Thoracic aorta (tissue), 2 donors: ENCODE data around the gene CHFR. TPM values are rescaled to one million over a fixed set of nuclear protein-coding genes. Genes with fewer than 3 reads are reported as not detected.
"Not testable (repeated sequence)": the region's sequence is repeated elsewhere in the genome, so short reads cannot be mapped to it uniquely, and the experiment has no call there.

ENCODE experiments used
- ATAC-seq: fragments of 150-250 bp; one replicate; pipeline ENCODE4 v1.8.0; 2017; ENCODE audit warnings: low read depth; ENCODE audit not compliant: insufficient number of reproducible peaks, low FRiP score
- DNase-seq: peaks from one replicate; pipeline ENCODE4 v3.0.0-alpha.2; 2020; ENCODE audit warnings: low spot score
- H3K27ac ChIP-seq, 2 donors: fragments of 200-600 bp; sonication (generic); 1 replicate in 1 of 2; 2 replicates in 1 of 2; pipeline ENCODE4 v1.5.1; 2016; ENCODE audit warnings: mild to moderate bottlenecking in 2 of 2, moderate library complexity in 2 of 2
- H3K27me3 ChIP-seq: fragments of 200-600 bp; sonication (generic); replicated peaks from 2 replicates; pipeline ENCODE4 v1.6.0; 2016; ENCODE audit warnings: mild to moderate bottlenecking; ENCODE audit not compliant: insufficient read depth
- H3K36me3 ChIP-seq: fragments of 200-600 bp; sonication (generic); one replicate; pipeline ENCODE4 v1.5.1; 2016
- H3K4me1 ChIP-seq, 2 donors: fragments of 200-600 bp; sonication (generic); 1 replicate in 1 of 2; 2 replicates in 1 of 2; pipeline versions ENCODE4 v1.5.1 to v1.6.0; 2016; ENCODE audit warnings: low read depth in 2 of 2, mild to moderate bottlenecking in 1 of 2; ENCODE audit not compliant: control insufficient read depth in 1 of 2
- H3K4me3 ChIP-seq: fragments of 200-600 bp; sonication (generic); 2 replicates; pipeline ENCODE4 v1.5.1; 2016; ENCODE audit warnings: mild to moderate bottlenecking
- H3K9me3 ChIP-seq: fragments of 200-600 bp; sonication (generic); 2 replicates; pipeline ENCODE4 v1.5.1; 2016
- total RNA-seq, 2 donors: library from RNA; depleted of rRNA; stranded (reverse); fragments of >200 nt; gene quantifications; one replicate each; pipeline versions ENCODE4 v1.1.0 to v1.2.3, GENCODE V29; 2016
- TF ChIP-seq, protein P1 (sequence below): fragments of 200-600 bp; sonication (generic); IDR thresholded peaks from one replicate; pipeline ENCODE4 v1.5.1; 2019; ENCODE audit warnings: antibody characterized with exemption

Gene CHFR
- total RNA-seq, 2 donors from 2014 or later, result 72.3 to 75.6 TPM

DNA sequence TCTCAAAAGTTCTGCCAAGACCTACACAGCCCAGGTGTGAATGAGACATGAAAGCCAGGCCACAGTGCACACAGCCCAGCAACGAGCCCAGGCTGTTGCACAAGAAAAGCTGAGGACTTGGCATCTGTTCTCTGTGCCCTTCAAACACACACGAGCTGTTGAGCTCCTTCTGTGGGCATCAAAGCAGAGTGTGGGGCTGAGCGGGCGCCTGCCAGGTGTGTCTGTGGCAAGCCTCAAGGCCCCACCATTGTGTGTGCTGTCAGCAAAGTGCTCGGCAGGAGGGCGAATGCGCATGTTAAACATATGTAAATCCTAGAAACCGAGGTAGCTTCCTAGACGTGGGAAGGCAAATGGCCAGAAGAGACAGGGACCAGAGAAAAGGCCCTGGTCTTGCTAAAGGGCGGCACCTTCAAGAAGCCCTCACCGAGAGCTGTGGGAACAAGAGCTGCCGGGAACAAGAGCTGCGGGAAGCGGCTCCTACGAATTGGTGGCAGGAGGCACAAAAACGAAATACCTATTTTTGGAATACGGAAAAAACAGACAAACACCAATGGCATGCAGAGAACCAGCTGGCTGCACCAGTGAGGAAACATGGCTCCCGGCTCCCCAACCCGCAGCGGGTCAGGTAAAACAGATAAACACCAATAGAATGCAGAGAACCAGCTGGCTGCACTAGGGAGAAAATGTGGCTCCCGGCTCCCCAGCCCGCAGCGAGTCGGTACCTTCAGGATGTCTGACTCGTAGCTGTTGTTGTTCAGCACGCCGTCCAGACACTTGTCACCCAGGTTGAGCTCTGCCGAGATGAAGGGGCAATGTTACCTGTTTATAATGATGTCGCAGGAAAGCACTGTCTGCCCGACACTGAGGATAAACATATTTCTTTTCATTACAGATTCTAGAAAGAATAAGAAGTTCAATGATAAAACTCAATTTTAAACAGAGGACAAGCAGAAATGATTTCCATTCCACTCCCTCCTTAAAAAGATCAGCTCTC, 39.7 kb downstream of the CHFR start:
- TF ChIP-seq, protein P1, sequence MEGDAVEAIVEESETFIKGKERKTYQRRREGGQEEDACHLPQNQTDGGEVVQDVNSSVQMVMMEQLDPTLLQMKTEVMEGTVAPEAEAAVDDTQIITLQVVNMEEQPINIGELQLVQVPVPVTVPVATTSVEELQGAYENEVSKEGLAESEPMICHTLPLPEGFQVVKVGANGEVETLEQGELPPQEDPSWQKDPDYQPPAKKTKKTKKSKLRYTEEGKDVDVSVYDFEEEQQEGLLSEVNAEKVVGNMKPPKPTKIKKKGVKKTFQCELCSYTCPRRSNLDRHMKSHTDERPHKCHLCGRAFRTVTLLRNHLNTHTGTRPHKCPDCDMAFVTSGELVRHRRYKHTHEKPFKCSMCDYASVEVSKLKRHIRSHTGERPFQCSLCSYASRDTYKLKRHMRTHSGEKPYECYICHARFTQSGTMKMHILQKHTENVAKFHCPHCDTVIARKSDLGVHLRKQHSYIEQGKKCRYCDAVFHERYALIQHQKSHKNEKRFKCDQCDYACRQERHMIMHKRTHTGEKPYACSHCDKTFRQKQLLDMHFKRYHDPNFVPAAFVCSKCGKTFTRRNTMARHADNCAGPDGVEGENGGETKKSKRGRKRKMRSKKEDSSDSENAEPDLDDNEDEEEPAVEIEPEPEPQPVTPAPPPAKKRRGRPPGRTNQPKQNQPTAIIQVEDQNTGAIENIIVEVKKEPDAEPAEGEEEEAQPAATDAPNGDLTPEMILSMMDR, result no peak
- H3K36me3 ChIP-seq, result peaks cover 61% of the 10 kb centered on the region
- ATAC-seq, result no peak
- H3K9me3 ChIP-seq, result no peaks in the 10 kb centered on the region
- H3K4me3 ChIP-seq, result no peak overlapping the region
- no peak for DNase-seq
- no peak overlapping the region for H3K27ac ChIP-seq
- no peaks in the 10 kb centered on the region for H3K27me3 ChIP-seq
- no peaks in the 10 kb centered on the region for H3K4me1 ChIP-seq

DNA sequence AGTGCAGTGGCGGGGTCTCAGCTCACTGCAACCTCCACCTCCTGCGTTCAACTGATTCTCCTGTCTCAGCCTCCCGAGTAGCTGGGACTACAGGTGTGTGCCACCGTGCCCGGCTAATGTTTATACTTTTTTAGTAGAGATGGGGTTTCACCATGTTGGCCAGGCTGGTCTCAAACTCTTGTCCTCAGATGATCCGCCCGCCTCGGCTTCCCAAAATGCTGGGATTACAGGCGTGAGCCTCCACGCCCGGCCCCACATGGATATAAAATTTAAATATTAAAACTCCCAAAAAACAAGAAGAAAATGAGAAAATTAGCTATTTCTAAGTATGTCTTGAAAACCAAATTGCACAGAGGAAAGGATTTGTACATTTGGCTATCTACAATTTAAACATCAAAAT, 42.7 kb downstream of the CHFR start:
- not testable (repeated sequence) for H3K4me1 ChIP-seq, DNase-seq, H3K27me3 ChIP-seq, H3K9me3 ChIP-seq, H3K4me3 ChIP-seq, ATAC-seq, H3K27ac ChIP-seq
- peaks cover 59% of the 10 kb centered on the region for H3K36me3 ChIP-seq

DNA sequence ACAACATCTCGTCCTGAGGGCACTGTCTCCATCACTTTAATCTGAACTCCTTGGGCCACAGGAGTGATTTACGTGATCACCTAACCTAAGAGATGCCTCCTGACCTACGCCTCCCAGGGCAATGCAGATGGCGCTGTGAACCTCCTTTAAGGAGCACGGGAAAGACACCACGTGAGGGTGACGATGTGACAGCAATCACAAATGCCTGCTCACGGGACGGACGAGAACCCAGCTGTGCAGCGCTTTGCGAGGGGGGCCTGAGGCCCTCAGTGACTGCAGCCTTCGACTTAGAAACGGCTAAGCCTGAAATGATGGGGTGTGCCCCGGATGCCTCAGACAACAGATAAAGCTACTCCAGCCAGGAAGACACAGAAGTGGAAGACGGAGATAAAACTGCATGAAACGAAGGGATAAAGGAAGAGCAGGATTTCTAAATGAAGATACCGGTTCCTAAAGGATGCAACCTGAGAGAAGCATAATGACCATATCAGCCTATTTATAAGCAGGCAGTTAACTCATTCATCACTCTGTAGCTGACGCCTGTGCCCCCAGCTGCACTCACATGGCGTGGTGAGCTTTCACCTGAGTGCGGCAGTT, 44.9 kb downstream of the CHFR start:
- TF ChIP-seq, protein P1, result no peak
- Histone ChIP-seq H3K27me3 (no peaks in the 10 kb centered on the region), H3K9me3 (no peaks in the 10 kb centered on the region), H3K4me1 (peaks cover 0 to 8% of the 10 kb centered on the region in 2 donors), H3K4me3 (no peak overlapping the region), H3K27ac (no peak overlapping the region), H3K36me3 (peaks cover 43% of the 10 kb centered on the region)
- ATAC-seq, result no peak
- no peak for DNase-seq

DNA sequence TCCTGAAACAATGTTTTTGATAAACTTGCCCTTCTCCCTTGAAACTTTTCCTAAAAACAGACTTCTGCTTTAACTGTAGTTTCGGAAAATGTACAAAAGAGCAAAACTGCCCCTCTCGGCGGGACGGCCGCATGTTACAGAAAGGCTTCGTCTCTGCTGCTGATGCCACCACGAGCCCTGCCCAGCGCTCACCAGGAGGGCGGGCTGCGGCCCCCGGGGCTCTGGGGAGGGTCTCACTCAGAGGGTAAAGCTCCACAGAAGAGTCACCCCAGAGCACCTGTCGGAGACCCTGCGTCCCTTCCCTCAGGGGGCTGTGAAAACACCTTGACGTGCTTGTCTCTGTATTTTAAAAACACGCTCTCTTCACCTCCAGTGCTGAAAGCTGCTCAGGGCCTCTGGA, 46.3 kb downstream of the CHFR start:
- no peak for ATAC-seq
- TF ChIP-seq, protein P1, result no peak
- H3K27me3 ChIP-seq, result no peaks in the 10 kb centered on the region
- no peak overlapping the region for H3K27ac ChIP-seq
- peaks cover 33% of the 10 kb centered on the region for H3K36me3 ChIP-seq
- H3K4me1 ChIP-seq, result peaks cover 0 to 8% of the 10 kb centered on the region in 2 donors
- no peak for DNase-seq
- no peaks in the 10 kb centered on the region for H3K9me3 ChIP-seq
- H3K4me3 ChIP-seq, result no peak overlapping the region

DNA sequence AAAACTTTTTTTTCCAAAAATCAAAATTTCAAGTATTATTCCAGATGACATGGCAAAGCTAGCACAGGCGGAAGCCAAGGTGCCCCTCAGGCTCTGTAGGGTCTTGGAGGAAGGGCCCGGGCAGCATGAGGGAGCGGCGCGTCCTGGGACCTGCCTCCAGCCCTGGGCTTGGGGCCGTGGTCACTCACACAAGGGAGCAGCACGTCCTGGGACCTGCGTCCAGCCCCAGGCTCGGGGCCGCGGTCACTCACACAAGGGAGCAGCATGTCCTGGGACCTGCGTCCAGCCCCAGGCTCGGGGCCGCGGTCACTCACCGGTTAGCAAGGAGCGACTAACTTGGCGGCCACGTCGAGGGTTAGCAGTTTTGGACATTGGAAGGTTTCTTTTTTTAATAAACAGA, 46.9 kb downstream of the CHFR start:
- ATAC-seq, result no peak
- TF ChIP-seq, protein P1, result no peak
- H3K36me3 ChIP-seq, result peaks cover 28% of the 10 kb centered on the region
- peaks cover 0 to 8% of the 10 kb centered on the region in 2 donors for H3K4me1 ChIP-seq
- DNase-seq, result no peak
- no peaks in the 10 kb centered on the region for H3K27me3 ChIP-seq
- no peak overlapping the region for H3K4me3 ChIP-seq
- no peak overlapping the region for H3K27ac ChIP-seq
- H3K9me3 ChIP-seq, result no peaks in the 10 kb centered on the region
